Measurements from ENCODE around the gene HDC. TPM values are rescaled to one million over a fixed set of nuclear protein-coding genes. Genes with fewer than 3 reads are reported as not detected.

Gene HDC
- total RNA-seq: not detected in 2 replicates

GRCh38 chr15:50265620-50266019, at the start of gene HDC:
HDC (minus strand) TSS chr15:50265726; CDS start chr15:50265623, 103 bp downstream.
- no peak for TF ChIP-seq CTCF (IDR thresholded peaks at IDR 0.05; ENCODE audit: insufficient read depth, low read depth, low read length)
- DNase-seq (ENCODE audit: low read depth): no peak

GRCh38 chr15:50312636-50313035, 47.1 kb upstream of the HDC start:
- no peak for TF ChIP-seq CTCF (IDR thresholded peaks at IDR 0.05; ENCODE audit: insufficient read depth, low read depth, low read length)
- DNase-seq (ENCODE audit: low read depth): no peak
- no peak overlapping the region for H3K4me3 ChIP-seq (ENCODE audit: low read depth, low read length)

More at GRCh38 chr15:50265620-50266019, at the start of gene HDC:
- H3K4me3 ChIP-seq (ENCODE audit: low read depth, low read length): no peak within 1 kb of the TSS

- DNase-seq (ENCODE audit: low read depth): no peak
- no peak for TF ChIP-seq CTCF (IDR thresholded peaks at IDR 0.05; ENCODE audit: insufficient read depth, low read depth, low read length)
- no peak overlapping the region for H3K4me3 ChIP-seq (ENCODE audit: low read depth, low read length)
Measured at GRCh38 chr15:50307799-50308198, 42.3 kb upstream of the HDC start.

- no peak for TF ChIP-seq CTCF (IDR thresholded peaks at IDR 0.05; ENCODE audit: insufficient read depth, low read depth, low read length)
- H3K4me3 ChIP-seq (ENCODE audit: low read depth, low read length): no peak overlapping the region
- DNase-seq (ENCODE audit: low read depth): peak; percentile 20
Measured at GRCh38 chr15:50304836-50305235, 39.3 kb upstream of the HDC start.

- no peak overlapping the region for H3K4me3 ChIP-seq (ENCODE audit: low read depth, low read length)
- DNase-seq (ENCODE audit: low read depth): no peak
- TF ChIP-seq CTCF (IDR thresholded peaks at IDR 0.05; ENCODE audit: insufficient read depth, low read depth, low read length): no peak
Measured at GRCh38 chr15:50302581-50302980, 37.1 kb upstream of the HDC start.

GRCh38 chr15:50298340-50298739, 32.8 kb upstream of the HDC start:
- DNase-seq (ENCODE audit: low read depth): no peak
- H3K4me3 ChIP-seq (ENCODE audit: low read depth, low read length): no peak overlapping the region
- TF ChIP-seq CTCF (IDR thresholded peaks at IDR 0.05; ENCODE audit: insufficient read depth, low read depth, low read length): no peak

- H3K4me3 ChIP-seq (ENCODE audit: low read depth, low read length): no peak overlapping the region
- no peak for TF ChIP-seq CTCF (IDR thresholded peaks at IDR 0.05; ENCODE audit: insufficient read depth, low read depth, low read length)
- DNase-seq (ENCODE audit: low read depth): no peak
Measured at GRCh38 chr15:50295966-50296365, 30.4 kb upstream of the HDC start.
